NOMO-1 (cell line): Measurements from ENCODE around the gene CFAP410.
"Not testable (repeated sequence)": the region's sequence is repeated elsewhere in the genome, so short reads cannot be mapped to it uniquely, and the experiment has no call there.

Source experiments
- DNase-seq, 2 experiments: peaks; one replicate each; lab custom pipeline; 2025; ENCODE audit not compliant: unreplicated experiment in 2 of 2; lab: John Stamatoyannopoulos, UW

CFAP410 gene

GRCh38 chr21:44289381-44290010, 49.7 kb downstream of the CFAP410 start:
- DNase-seq: no peak

DNA sequence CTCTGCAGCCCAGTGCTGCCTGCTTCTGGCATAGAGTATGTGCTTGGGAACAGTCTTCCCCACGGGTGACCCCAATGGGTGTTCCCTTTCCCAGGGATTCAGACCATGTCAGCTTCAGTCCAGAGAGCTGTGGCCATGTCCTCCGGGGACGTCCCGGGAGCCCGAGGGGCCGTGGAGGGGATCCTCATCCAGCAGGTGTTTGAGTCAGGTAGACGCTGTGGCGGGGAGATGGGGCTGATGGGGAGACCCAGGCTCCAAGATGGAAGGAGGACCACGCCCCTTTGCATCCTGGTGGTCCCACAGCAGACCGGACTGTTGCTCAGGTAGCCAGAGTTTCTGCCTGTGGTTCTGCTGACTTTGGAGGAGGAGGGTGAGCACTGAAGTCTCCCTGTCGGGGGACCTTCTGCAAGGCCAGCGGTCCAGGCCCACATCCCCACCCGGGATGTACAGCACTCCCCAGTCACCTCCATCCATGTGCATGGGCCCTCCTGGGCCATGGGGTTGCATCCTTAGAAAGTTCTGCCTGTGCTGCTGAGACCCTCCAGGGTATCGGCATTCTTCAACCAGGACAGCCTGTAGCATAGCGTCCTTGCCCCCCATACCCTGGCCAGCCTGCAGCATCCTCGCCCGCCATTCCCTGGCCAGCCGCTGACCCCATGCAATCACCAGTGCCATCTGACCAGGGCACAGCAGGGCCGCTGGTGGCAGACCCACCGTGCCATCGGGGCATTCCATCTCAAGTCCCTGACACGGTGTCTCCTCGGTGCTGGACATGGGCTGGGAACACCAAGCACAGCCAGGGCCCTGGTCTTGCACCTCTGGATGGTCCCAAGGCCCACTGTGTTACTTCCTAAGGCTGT, 50.7 kb downstream of the CFAP410 start:
- DNase-seq: no peak

- no peak for DNase-seq
These were observed 52.2 kb downstream of the CFAP410 start for GRCh38 chr21:44286716-44287632.

DNA sequence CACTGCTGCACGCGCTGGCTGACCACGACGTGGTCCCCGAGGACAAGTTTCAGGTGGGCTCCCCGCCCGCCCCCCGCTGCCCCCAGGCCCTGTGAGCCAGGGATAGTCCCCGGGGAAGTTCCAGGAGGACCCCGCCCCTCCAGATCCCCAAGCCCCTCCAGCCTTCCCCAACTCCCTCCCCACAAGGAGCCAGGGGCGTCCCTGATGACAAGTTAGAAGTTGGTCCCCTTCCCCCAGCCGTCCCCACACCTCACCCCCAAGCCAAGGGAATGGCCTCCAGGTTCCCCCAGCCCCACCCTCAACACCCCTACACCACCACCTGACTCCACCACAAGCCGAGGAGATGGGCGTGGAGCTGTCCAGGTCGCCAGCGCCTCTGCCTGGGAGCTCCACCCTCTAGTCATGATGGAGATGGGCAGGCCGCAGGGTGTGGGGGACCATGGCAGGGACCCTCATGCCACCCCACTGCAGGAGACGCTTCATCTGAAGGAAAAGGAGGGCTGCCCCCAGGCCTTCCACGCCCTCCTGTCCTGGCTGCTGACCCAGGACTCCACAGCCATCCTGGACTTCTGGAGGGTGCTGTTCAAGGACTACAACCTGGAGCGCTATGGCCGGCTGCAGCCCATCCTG, 53.0 kb downstream of the CFAP410 start:
- no peak for DNase-seq

DNA sequence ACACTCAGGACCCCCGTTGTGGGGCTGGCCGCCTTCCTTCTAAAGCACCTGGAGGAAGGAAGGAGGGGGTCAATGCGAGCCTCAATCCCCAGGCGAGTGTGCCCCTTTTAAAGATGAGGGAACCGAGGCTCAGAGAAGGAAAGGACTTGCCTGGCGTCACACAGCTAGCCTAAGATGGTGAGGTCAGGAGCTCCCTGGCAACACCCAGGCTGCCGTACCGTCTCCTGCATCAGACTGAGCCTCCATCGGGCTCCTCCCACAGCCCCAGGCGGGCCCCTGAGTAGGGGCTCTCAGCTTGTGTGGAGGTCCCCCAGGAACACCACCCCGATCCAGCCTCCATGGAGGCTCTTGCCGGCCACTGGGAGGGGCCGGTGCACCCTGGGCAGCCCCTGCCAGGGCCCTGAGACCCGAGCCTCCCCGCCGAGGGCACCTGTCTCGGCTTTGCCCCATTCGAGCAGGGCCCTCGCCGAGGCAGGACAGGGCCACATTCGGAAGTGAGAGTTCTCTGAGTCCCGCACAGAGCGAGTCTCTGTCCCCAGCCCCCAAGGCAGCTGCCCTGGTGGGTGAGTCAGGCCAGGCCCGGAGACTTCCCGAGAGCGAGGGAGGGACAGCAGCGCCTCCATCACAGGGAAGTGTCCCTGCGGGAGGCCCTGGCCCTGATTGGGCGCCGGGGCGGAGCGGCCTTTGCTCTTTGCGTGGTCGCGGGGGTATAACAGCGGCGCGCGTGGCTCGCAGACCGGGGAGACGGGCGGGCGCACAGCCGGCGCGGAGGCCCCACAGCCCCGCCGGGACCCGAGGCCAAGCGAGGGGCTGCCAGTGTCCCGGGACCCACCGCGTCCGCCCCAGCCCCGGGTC, 53.8 kb downstream of the CFAP410 start, which contains the start of gene AIRE:
AIRE (plus strand) TSS at position 739 of the 855 bp plus-strand sequence. CDS start 131 bp downstream, outside the sequence.
- no peak for DNase-seq

DNA sequence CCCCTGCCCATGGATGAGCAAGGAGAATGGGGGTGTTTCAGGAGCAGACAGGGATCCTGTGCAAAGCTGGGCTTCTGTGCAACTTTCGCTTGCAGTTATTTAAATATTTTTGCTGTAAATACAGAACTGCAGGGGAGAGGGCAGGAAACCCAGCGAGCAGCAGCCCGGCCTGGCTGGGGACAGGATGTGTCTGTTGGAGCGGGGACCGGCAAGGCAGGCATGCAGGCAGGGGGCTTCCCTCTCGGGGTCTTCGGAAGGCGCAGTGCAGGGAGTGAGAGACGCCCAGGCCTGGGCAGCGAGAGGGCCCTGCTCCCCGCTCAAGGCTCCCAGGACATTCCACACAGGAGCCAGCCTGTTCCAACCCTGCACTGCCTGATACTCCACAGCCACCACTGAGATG, 55.2 kb downstream of the CFAP410 start:
- DNase-seq: no peak

- DNase-seq: not testable (repeated sequence)
These were observed 55.9 kb downstream of the CFAP410 start for GRCh38 chr21:44283211-44283785.

DNA sequence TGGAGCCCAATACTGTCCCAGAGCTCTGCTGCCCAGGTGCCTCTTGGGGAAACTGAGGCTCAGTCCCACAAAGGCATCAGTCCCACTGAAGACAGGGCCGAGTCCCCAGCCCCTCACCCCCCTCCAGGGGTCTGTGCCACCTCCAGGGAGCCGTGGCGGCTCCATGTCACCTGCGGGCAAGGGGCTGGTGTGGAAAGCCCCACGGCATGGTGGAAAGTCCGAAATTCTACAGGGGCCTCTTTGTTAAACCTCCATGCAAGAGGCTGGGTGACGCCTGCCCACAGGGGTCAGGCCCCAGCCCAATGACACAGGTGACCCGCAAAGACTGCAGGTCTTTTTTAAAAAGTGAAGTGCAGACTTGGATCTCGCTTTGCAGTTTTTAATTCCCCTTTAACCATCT, 56.8 kb downstream of the CFAP410 start:
- DNase-seq: no peak

DNA sequence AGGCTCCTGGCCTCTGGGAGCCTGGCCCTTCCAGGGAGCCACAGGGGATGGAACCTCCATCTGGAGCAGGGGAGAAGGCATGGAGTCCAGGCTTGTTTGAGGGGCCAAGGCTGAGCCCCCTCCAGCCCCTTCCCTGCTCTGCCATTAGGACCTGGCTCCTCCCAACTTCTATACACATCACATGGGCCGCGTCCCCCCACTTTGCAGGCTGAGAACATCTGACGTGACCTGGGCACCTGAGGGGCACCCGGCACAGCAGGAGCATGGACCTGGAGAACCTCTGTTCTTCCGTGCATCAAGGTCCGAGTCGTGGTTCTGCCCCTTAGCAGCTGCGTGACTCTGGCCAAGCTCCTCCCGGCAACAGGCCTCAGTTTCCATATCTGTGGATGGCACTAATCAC, 57.4 kb downstream of the CFAP410 start:
- DNase-seq: no peak

DNA sequence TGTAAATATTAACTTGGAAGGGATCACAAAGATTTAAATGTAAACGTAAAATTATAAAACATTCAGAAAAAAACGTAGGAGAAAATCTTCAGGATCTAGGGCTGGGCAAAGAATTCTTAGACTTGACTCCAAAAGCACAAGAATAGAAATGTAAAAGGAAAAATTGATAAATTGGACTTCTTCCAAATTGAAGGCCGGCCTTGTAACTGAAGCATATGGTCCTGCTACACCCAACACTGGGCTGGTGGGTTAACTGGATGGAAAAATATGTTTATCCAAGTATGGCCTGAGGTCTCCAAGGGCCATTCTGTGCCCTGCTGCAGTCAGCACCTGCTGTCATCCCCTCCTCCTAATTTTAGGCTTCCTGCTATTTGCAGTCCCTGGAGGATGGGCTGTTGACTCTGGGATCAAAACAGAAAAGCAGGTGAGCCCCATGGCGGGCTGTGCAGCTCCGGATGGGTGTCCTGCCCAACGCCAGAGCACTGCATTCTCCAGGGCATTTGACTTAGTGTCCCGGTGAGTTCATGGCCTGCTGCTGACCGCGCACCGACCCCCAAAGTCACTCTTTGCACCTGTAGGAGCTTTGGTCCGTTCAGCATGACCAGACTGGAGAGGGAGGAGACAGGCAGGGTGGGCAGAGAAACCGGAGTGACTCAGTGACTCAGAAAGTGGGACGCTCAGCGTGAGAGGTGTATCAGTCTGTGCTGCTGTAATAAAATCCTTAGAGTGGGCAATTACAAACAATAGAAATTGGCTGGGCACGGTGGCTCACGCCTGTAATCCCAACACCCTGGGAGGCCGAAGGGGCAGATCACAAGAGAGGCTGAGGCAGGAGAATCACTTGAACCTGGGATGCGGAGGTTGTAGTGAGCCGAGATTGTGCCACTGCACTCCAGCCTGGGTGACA, 59.6 kb downstream of the CFAP410 start:
- DNase-seq: no peak
